ENCODE data around the gene STMN3. TPM values are rescaled to one million over a fixed set of nuclear protein-coding genes. Genes with fewer than 3 reads are reported as not detected.
"Not testable (repeated sequence)": the region's sequence is repeated elsewhere in the genome, so short reads cannot be mapped to it uniquely, and the experiment has no call there.

Gene STMN3
- total RNA-seq, 1 donor from 2014 or later, result 5.5 TPM

DNA sequence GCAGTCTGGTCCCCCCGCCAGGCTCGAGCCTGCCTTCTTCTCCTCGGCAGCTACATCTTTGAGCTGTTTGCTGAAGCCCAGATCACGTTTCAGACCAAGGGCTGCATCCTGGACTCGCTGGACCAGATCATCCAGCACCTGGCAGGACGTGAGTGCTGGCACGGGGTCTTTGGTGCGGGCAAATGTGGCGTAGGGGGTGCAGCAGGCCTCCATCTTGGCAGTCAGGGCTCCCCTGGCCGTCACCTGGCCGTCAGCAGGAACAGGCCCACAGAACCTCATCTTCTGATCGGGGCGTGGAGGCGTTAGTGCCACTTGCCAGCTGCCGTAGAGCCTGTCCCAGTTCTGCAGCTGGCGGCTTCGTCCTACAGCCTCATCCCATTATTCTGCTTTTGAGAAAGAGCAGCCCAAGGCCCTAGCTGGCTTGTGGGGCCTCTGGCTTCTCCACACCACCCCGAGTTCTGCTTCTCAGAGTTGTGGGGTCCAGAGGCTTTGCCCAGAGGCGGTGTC, 26.6 kb upstream of the STMN3 start:
- no peak overlapping the region for H3K4me3 Mint-ChIP-seq

DNA sequence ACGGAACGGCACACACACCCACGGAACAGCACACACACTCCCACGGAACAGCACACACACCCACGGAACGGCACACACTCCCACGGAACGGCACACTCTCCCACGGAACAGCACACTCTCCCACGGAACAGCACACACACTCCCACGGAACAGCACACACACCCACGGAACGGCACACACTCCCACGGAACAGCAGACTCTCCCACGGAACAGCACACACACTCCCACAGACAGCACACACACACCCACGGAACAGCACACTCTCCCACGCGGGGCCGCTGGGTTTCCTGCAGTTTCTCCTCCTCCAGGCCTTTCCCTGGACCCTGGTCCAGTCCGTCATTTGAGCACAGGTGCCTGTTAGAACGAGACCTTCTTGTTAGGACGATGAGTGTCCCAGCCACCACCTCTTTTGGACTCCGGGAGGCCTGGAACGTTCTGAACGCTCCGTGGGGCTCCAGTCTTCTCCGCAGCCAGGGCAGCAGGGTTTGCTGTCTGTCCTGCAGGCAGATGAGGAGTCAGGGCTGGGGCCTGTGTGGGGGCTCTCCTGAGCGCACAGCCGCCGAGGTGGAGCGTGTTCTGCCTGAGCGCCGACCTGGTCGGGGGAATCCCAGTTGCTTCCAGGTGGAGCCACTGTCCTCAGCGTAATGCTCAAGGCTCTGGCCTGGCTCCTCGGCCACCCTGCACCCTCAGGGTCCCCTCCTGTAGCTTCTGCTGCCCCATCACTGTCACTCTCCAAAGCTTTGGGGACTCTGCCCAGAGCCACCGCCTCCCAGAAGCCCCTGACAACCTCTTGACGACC, 25.6 kb upstream of the STMN3 start:
- intact Hi-C loops (cut with micrococcal nuclease), result no loop called here
- H3K36me3 Mint-ChIP-seq (ENCODE audit: low read depth), result peaks cover 16% of the 10 kb centered on the region
- no peak for DNase-seq (ENCODE audit: low spot score)
- H3K27me3 Mint-ChIP-seq (ENCODE audit: insufficient read depth), result no peaks in the 10 kb centered on the region
- no peaks in the 10 kb centered on the region for H3K9me3 Mint-ChIP-seq
- H3K4me3 Mint-ChIP-seq, result no peak overlapping the region
- peak overlapping the region; percentile 57 for H3K27ac Mint-ChIP-seq
- no peaks in the 10 kb centered on the region for H3K4me1 Mint-ChIP-seq (ENCODE audit: low read depth)

More for the DNA sequence above, 26.6 kb upstream of the STMN3 start:
- H3K4me1 Mint-ChIP-seq (ENCODE audit: low read depth), result no peaks in the 10 kb centered on the region
- H3K36me3 Mint-ChIP-seq (ENCODE audit: low read depth), result peaks cover 16% of the 10 kb centered on the region
- H3K27ac Mint-ChIP-seq, result no peak overlapping the region
- H3K27me3 Mint-ChIP-seq (ENCODE audit: insufficient read depth), result no peaks in the 10 kb centered on the region
- intact Hi-C loops (cut with micrococcal nuclease), result no loop called here
- H3K9me3 Mint-ChIP-seq, result no peaks in the 10 kb centered on the region
- DNase-seq (ENCODE audit: low spot score), result no peak

DNA sequence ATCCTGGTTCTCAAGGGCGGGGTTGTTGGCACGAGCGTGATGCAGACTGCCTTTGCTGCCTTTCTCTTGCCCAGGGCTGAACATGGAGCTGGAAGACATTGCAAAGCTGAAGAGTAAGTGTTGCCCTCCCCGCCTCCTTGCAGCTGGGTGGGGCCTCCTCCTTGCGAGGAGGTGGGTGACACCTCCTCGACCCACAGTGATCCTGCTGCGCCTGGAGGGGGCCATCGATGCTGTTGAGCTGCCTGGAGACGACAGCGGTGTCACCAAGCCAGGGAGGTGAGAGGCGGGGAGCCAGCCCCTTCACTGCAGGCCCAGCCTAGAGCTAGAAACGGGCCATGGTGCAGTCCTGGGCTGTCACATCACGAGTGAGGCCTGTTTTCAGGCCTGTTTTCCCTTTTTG, 24.8 kb upstream of the STMN3 start:
- Mint-ChIP-seq H3K36me3 (ENCODE audit: low read depth) (peaks cover 15% of the 10 kb centered on the region), H3K4me1 (ENCODE audit: low read depth) (no peaks in the 10 kb centered on the region), H3K4me3 (no peak overlapping the region), H3K27ac (no peak overlapping the region), H3K27me3 (ENCODE audit: insufficient read depth) (no peaks in the 10 kb centered on the region), H3K9me3 (no peaks in the 10 kb centered on the region)
- no peak for DNase-seq (ENCODE audit: low spot score)
- intact Hi-C loops (cut with micrococcal nuclease), result no loop called here

DNA sequence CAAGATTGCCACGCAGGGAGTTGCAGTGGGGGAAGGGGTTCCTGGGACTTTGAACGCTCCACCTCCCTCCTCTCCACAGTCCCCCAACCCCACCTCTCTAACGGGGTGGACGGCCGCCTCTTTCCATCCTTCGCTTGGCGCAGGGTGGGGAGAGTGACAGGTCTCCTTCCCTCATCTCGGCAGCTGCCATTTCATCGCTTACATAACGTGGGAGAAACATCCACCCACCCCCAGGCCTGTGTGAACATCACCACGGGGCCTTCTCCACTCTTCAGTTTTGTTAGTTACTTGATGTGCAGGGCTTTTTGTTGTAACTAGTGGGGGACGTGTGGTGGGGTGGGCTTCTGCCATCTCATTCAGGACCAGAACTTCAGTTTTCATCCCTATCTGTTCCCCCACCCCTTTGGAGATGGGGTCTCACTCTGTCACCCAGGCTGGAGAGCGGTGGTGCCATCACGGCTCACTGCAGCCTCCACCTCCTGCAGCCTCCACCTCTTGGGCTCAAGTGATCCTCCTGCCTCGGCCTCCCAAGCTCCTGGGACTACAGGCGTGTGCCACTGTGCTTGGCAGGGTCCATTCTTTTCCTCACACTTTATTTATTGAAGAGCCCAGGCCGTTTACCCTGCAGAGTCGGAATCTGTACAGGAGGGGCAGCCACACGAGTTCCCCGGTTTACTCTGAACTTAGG, 22.6 kb upstream of the STMN3 start:
- DNase-seq (ENCODE audit: low spot score), result no peak
- intact Hi-C loops (cut with micrococcal nuclease), result no loop called here
- Mint-ChIP-seq H3K9me3 (no peaks in the 10 kb centered on the region), H3K4me1 (ENCODE audit: low read depth) (no peaks in the 10 kb centered on the region), H3K36me3 (ENCODE audit: low read depth) (peaks cover 15% of the 10 kb centered on the region), H3K4me3 (no peak overlapping the region), H3K27me3 (ENCODE audit: insufficient read depth) (no peaks in the 10 kb centered on the region), H3K27ac (no peak overlapping the region)

DNA sequence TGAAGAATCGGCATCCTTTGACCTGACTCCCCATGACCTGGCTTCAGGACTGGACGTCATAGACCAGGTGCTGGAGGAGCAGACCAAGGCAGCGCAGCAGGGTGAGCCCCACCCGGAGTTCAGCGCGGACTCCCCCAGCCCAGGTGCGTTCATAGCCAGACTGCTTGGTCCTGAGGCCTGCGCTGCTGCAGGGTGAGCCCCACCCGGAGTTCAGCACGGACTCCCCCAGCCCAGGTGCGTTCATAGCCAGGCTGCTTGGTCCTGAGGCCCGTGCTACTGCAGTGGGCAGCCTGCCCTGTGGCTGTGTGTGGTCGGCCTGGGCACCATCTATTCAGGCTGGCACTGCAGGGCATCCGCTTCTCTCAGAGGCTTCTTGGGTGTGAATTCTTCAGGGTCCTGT, 20.7 kb upstream of the STMN3 start:
- no peaks in the 10 kb centered on the region for H3K4me1 Mint-ChIP-seq (ENCODE audit: low read depth)
- intact Hi-C loops (cut with micrococcal nuclease), result no loop called here
- H3K4me3 Mint-ChIP-seq, result no peak overlapping the region
- no peak overlapping the region for H3K27ac Mint-ChIP-seq
- no peak for DNase-seq (ENCODE audit: low spot score)
- no peaks in the 10 kb centered on the region for H3K9me3 Mint-ChIP-seq
- H3K27me3 Mint-ChIP-seq (ENCODE audit: insufficient read depth), result no peaks in the 10 kb centered on the region
- H3K36me3 Mint-ChIP-seq (ENCODE audit: low read depth), result peaks cover 20% of the 10 kb centered on the region

DNA sequence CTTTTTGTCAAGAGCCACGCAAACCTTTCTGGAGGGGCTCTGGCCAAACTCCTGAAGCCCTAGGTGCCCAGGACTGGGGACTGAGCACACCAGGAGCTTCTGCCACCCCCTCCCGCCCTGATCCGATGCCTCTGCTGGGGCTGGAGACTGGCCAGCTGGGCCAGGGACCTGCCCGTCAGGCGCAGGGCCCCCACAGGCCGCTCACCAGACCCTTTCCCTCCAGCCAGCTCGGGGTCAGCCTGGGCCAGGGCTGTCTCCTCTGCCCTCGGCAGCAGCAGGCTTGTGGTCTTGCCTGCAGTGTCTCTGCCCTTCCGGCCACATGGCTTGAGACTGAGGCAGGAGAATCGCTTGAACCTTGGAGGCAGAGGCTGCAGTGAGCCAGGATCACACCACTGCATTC, 19.4 kb upstream of the STMN3 start:
- Mint-ChIP-seq H3K36me3 (ENCODE audit: low read depth) (peaks cover 20% of the 10 kb centered on the region), H3K4me3 (no peak overlapping the region), H3K27ac (no peak overlapping the region), H3K4me1 (ENCODE audit: low read depth) (no peaks in the 10 kb centered on the region), H3K27me3 (ENCODE audit: insufficient read depth) (no peaks in the 10 kb centered on the region), H3K9me3 (no peaks in the 10 kb centered on the region)
- no peak for DNase-seq (ENCODE audit: low spot score)
- intact Hi-C loops (cut with micrococcal nuclease), result no loop called here

DNA sequence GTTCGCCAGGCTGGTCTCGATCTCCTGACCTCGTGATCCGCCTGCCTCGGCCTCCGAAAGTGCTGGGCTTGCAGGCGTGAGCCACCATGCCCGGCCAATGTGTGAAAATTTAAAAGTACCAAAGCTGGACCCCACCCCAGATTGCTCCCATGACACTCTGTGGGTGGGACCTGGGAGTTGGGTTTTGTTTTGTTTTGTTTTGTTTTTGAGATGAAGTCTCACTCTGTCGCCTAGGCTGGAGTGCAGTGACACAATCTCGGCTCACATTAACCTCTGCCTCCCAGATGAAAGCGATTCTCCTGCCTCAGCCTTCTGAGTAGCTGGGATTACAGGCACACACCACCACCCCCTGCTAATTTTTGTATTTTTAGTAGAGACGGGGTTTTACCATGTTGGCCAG, 18.5 kb upstream of the STMN3 start:
- H3K36me3 Mint-ChIP-seq (ENCODE audit: low read depth), result peaks cover 18% of the 10 kb centered on the region
- H3K4me1 Mint-ChIP-seq (ENCODE audit: low read depth); H3K27ac Mint-ChIP-seq; DNase-seq (ENCODE audit: low spot score); H3K4me3 Mint-ChIP-seq; intact Hi-C loops (cut with micrococcal nuclease); H3K27me3 Mint-ChIP-seq (ENCODE audit: insufficient read depth); H3K9me3 Mint-ChIP-seq: not testable (repeated sequence)

DNA sequence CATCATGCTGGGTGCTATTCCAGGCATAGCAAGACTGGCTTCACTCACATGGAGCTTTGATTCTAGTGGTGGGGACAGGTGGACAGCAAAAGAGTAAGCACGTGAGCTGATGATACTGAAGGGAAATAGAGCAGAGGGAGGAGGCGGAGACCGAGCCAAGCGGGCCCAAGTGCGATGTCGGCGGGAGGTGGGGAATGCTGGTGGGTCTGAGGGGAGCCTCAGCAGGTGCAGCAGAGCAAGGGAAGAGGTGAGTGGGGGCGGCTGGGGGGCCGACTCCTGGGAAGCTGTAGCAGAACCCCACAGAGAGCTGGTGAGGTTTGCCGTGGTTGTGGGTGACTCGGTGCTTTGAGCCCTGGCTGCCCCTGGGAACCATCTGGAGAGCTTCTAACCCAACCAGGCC, 15.1 kb upstream of the STMN3 start:
- intact Hi-C loops (cut with micrococcal nuclease), result no loop called here
- no peak overlapping the region for H3K4me3 Mint-ChIP-seq
- H3K27me3 Mint-ChIP-seq (ENCODE audit: insufficient read depth), result no peaks in the 10 kb centered on the region
- H3K27ac Mint-ChIP-seq, result no peak overlapping the region
- H3K4me1 Mint-ChIP-seq (ENCODE audit: low read depth), result no peaks in the 10 kb centered on the region
- peaks cover 13% of the 10 kb centered on the region for H3K36me3 Mint-ChIP-seq (ENCODE audit: low read depth)
- H3K9me3 Mint-ChIP-seq, result no peaks in the 10 kb centered on the region
- no peak for DNase-seq (ENCODE audit: low spot score)

DNA sequence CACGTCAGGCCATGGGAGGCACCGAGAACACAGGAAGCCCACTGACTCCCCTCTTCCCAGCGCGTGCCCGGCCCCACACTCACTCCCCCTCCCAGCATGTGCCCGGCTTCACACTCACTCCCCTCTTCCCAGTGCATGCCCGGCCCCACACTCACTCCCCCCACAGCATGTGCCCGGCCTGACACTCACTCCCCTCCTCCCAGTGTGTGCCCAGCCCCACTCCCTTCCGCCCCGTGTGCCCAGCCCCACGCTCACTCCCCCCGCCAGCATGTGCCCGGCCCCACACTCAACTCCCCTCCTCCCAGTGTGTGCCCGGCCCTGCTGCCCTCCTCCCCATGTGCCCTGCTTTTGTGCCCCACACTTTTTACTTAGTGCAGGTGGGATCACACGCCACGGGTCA, 14.6 kb upstream of the STMN3 start:
- H3K27ac Mint-ChIP-seq, result no peak overlapping the region
- H3K36me3 Mint-ChIP-seq (ENCODE audit: low read depth), result peaks cover 13% of the 10 kb centered on the region
- no peak for DNase-seq (ENCODE audit: low spot score)
- no peaks in the 10 kb centered on the region for H3K4me1 Mint-ChIP-seq (ENCODE audit: low read depth)
- intact Hi-C loops (cut with micrococcal nuclease), result no loop called here
- no peaks in the 10 kb centered on the region for H3K27me3 Mint-ChIP-seq (ENCODE audit: insufficient read depth)
- no peaks in the 10 kb centered on the region for H3K9me3 Mint-ChIP-seq
- no peak overlapping the region for H3K4me3 Mint-ChIP-seq

DNA sequence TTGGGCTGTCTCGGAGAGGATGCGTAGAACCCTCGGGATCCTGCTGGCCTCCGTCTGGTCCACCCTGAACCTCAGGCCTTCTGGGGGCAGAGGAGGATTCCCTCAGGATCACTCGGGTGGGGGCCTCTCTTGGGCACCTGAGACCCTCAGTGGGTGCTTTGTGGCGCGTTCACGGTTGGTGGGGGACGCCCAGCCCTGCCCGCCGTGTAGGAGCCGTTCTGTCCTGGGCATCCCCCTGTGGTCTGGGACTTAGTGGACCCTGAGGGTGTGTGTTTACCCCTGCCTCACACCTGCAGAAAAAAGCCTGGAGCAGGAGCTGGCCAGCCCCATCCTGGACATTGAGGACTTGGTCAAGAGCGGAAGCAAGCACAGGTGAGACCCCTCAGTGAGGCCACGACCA, 12.5 kb upstream of the STMN3 start:
- H3K4me3 Mint-ChIP-seq, result no peak overlapping the region
- H3K4me1 Mint-ChIP-seq (ENCODE audit: low read depth), result no peaks in the 10 kb centered on the region
- H3K27me3 Mint-ChIP-seq (ENCODE audit: insufficient read depth), result no peaks in the 10 kb centered on the region
- intact Hi-C loops (cut with micrococcal nuclease), result no loop called here
- no peak for DNase-seq (ENCODE audit: low spot score)
- no peaks in the 10 kb centered on the region for H3K9me3 Mint-ChIP-seq
- H3K36me3 Mint-ChIP-seq (ENCODE audit: low read depth), result peaks cover 16% of the 10 kb centered on the region
- H3K27ac Mint-ChIP-seq, result no peak overlapping the region

DNA sequence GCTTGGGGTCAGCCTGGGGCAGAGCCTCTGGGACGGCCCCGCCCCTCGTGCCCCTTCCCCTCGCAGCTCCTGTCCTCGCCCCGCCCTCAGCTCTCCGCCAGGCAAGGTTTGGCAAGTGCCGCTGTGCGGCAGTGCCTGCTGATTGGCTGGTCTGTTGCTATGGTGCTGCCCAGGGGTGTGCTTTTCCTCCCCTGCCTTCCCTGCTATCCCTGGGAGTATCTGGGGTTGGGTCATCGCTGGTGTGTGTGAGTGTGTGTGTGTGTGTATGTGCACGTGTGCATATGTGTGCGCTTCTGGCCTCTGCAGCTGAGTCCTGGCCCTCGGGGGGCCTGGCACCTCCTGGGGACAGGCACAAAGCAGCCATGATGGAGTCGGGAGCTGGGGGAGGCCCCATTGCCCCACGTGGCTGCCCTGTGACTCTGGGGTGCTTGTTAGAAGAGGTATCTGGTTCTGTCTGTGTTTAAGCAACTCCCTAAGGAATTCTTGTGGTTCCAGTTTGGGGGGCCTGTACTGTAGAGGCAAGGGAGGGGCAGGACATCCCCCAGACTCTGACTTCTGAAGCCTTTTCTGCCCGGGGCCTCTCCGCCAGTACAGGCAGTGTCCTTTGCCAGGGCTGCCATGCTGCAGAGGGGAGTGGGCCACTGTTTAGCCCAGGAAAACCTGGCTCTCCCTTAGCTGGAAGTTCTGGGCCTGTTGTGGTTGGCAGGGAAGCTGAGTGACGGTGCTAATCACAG, 11.8 kb upstream of the STMN3 start:
- H3K9me3 Mint-ChIP-seq, result no peaks in the 10 kb centered on the region
- H3K4me3 Mint-ChIP-seq, result no peak overlapping the region
- intact Hi-C loops (cut with micrococcal nuclease), result no loop called here
- peaks cover 6% of the 10 kb centered on the region for H3K4me1 Mint-ChIP-seq (ENCODE audit: low read depth)
- H3K27me3 Mint-ChIP-seq (ENCODE audit: insufficient read depth), result no peaks in the 10 kb centered on the region
- peaks cover 12% of the 10 kb centered on the region for H3K36me3 Mint-ChIP-seq (ENCODE audit: low read depth)
- DNase-seq (ENCODE audit: low spot score), result no peak
- no peak overlapping the region for H3K27ac Mint-ChIP-seq

DNA sequence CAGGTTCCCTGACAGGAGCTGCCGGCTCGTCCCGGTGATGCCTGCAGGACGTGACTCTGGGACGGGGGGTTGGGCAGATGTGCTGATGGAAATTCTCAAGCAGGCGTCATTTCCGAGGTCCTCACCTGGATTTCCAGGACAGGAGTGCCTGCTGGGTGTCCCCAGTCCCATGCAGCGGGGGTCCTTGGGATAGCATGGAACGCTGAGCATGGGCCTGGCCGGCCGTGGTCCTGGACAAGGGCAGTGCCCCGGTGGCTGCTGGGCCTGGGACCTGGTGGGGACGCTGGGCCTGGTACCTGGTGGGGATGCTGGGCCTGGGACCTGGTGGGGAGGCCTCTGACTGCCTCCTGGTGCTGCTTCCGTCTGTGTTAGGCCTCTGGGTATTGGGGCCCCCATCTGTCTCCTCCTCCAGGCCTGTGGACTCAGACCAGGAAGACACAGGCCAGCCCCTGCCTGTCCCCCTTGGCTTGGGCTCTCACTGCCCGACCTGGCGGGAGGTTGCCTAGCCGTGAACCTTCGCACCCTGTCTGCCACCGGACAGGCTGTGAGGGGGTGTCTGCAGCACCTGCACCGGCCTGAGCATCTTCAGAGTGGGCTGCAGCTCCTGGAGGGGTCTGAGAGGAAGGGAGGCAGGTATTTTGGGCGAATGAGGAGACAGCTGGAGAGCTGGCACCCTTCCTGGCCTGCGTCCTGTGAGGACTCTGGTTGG, 11.1 kb upstream of the STMN3 start:
- Mint-ChIP-seq H3K27ac (no peak overlapping the region), H3K36me3 (ENCODE audit: low read depth) (peaks cover 14% of the 10 kb centered on the region)

More for the DNA sequence above, 11.1 kb upstream of the STMN3 start:
- H3K9me3 Mint-ChIP-seq, result no peaks in the 10 kb centered on the region
- DNase-seq (ENCODE audit: low spot score), result no peak
- H3K4me3 Mint-ChIP-seq, result no peak overlapping the region
- H3K4me1 Mint-ChIP-seq (ENCODE audit: low read depth), result peaks cover 13% of the 10 kb centered on the region
- H3K27me3 Mint-ChIP-seq (ENCODE audit: insufficient read depth), result no peaks in the 10 kb centered on the region
- intact Hi-C loops (cut with micrococcal nuclease), result no loop called here

Data from activated T-helper 1 cell treated with anti-CD3 and anti-CD28 coated beads, Interleukin-12 subunit alpha, Interleukin-12 subunit beta, Interleukin-2, Interleukin-4 antibody, amounts not matched to agents 30 ng/mL and 10 ng/mL and 1 ng/mL, durations not matched to agents 14 hours and 24 hours and 36 hours (primary cell).